Measurements from ENCODE around the gene S100A7. TPM values are rescaled to one million over a fixed set of nuclear protein-coding genes. Genes with fewer than 3 reads are reported as not detected.

S100A7 gene
- total and polyA plus RNA-seq, 9 of the 15 experiments (the other 6 are each of a cell fraction or from before 2014, with no cell fraction given), result not detected

GRCh38 chr1:153478047-153478691, 17.7 kb upstream of the S100A7 start (continued):
- TF ChIP-seq ZBTB40 (IDR thresholded peaks at IDR 0.05) (no peak), ZBTB40 (CRISPR knock-in tag; IDR thresholded peaks at IDR 0.05) (no peak)

Data from K562 (cell line).